Measurements from ENCODE around the gene TXNRD2.
"Not testable (repeated sequence)": the region's sequence is repeated elsewhere in the genome, so short reads cannot be mapped to it uniquely, and the experiment has no call there.

TXNRD2 gene

DNA sequence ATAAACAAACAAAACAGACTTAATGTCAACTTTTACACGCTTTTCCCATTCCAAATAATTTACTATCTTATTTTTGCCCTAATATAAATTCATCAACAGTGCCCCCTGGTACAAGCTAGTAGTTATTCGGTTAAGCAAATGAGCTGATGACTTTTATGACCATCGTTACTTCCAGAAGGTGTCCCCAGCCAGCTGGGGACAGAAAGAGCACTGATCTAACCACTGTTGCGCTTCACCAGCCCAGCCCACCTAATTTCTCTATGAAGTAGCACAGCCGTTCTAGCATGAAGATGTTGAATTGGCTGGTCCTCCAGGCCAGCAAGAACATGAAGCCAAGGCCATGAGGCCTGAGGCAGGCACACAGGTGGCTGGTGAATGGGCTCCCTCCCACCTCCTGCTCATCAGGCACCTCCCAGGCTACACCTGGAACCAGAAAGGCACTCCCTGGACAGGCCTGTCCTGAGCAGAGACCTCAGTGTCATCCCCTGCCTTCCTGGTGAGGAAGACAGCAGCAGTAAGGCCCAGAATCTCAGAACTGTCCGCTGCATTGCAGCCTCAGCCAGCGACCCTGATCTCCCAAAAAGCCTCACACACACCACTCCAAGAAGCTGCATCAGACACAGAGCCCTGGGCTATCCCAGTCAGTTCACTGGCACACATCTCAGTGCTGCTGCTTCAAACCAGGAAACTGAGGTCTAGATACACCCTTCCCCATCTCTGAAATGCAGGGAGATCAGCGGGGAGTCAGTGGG, 99.8 kb downstream of the TXNRD2 start:
- DNase-seq, result no peak

DNA sequence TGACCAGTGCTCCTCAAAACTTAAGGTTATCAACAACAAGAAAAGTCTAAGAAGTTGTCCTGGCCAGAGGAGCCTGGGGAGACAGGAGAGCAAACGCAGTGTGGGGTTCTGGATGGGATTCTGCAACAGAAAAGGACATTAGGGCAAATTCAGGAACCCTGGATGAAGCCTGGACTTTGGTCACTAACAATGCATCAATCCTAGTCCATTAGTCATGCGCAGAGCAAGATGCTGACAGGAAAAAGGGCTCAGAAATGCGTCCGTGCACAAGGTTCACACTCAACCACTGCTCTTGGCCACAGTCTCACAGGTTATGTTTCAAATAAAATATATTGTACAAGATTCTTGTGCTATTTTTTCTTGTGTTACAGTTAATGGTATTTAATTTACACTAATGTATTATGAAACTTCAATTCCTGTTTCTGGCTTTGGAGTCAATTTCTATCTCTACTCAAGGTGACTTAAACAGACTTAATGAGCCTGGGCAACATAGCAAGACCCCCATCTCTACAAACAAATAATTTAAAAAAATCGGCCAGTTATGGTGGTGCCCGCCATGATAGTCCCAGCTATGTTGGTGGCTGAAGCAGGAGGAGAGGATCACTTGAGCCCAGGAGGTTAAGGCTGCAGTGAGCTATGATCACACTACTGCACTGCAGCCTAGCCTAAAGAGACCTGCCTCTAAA, 100.5 kb downstream of the TXNRD2 start:
- no peak for DNase-seq

DNA sequence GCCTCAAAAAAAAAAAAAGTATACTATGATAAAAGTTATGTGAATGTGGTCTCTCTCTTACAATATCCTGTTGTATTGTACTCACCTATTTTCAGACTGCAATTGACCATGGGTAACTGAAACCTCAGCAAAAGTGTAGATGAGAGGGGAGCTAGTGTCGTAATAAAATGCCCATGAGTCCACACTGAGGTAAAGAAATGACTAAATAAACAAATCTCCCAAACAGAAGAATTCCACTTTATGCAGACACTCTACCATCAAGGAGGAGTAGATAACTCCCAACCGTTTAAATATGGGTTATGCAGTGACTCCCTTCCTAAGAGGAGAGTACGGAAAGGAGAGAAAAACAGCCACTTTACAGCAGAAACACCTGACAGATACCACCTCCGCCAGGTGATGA, 101.6 kb downstream of the TXNRD2 start:
- DNase-seq, result no peak

DNA sequence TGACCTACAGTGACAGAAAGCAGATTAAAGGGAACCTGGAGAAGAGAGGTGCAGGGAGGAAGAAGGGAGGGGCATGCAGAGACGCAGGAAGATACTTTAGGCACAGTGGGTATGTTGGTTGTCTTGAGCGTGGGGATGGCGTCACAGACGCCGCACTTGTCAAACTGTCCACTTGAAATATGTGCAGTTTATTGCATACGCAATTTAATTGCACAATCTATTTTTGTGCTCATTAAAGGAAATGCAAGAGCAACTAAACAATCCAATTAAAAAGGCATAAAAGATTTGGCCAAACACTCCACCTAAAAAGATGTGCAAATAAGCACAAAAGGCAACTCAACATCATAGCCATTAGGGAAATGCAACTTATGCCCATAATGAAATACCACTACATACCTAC, 103.7 kb downstream of the TXNRD2 start:
- no peak for DNase-seq

DNA sequence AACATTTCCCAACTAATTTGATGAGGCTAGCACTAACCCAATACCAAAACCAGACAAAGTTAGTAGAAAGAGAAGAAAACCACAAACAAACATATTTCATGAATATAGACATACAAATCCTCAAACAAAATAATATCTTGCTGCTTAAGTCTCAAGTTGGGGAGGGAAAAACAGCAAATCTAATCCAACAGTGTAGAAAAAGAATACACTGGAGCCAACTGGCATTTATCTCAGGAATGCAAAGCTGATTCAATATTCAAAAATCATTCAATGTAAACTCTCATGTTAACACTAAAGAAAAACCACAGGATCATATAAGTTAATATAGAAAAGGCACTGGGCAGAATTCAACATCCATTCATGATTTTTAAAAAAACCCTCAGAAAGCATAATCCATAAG, 105.1 kb downstream of the TXNRD2 start:
- no peak for DNase-seq

DNA sequence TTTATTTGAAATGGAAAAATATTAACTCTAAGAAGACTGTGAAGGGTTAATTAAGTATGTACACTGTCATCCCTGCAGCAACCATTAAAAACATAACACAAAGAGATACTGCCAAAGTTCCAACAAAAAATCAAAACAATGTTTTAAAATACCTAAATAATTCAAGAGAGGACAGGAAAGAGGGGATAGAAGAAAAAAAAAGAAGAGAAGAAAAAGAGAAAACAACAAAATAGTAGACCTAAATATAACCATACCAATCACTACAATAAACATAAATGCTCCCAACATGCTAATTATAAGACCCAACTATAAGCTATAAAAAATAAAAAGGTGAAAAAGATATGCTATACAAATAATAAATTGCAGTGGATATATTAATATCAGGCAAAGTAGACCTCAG, 107.0 kb downstream of the TXNRD2 start:
- DNase-seq, result no peak

DNA sequence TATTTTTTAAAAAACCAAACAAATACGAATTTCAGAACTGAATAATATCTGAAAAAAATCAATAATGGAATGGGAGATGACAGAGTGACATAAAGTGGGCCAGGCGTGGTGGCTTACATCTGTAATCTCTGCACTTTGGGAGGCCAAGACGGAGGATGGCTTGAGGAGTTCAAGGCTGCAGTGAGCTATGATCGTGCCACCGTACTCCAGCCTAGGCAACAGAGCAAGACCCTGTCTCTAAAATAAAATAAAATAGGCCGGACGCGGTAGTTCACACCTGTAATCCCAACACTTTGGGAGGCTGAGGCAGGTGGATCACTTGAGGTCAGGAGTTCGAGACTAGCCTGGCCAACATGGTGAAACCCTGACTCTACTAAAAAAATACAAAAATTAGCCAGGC, 108.3 kb downstream of the TXNRD2 start:
- DNase-seq, result not testable (repeated sequence)

DNA sequence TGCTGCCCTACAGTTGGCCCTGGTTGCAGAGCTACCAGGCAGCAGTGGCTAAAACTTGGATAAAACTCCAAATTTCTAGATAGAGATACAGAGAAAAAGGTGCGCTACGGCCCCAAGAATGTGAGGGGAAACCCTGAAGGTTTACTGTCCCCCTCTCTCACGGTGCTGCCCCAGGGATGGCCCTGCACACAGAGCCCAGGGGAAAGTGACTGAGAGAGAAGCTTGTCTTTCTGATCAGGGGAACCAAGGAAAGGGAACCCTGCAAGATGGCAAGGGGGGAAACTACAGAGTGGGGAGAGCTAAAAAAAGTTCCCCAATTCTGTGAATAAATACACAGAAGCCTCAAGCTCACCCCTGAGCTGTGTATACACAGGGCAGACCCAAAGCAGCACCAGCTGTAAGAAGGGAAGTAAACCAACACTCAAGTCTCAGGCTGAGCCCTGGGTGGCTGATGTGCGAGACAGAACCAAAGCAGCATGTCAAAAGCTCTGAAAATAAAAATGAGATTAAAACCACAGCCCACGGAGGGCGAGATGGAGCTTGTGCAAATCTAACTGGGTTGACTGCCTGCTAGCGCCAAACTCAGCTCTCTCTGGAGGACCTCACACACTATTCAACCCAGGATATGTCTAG, 109.0 kb downstream of the TXNRD2 start:
- no peak for DNase-seq

DNA sequence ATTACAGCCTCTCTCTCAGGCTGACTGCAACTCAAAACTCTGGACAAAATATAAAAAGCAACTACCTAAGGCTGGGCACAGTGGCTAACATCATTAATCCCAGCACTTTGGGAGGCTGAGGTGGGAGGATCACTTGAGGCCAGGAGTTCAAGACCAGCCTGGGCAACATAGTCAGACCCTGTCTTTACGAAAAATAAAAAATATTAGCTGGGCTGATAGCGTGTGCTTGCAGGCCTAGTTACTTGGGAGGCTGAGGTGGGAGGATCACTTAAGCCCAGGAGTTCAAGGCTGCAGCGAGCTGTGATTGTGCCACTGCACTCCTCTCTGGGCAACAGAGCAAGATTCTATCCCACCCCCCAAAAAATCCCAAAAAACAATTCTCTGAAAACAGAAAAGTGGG, 109.6 kb downstream of the TXNRD2 start:
- not testable (repeated sequence) for DNase-seq

DNA sequence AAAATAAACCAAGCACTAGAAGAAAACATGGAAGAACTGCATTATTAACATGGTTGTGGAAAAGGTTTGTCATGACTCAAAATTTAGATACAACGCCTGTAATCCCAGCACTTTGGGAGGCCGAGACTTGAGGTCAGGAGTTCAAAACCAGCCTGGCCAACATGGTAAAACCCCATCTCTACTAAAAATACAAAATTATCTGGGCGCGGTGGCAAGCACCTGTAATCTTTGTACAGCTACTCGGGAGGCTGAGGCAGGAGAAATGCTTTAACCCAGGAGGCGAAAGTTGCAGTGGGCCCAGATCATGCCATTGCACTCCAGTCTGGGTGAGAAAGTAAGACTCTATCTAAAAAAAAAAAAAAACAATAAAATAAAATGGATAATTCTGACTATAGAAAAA, 110.6 kb downstream of the TXNRD2 start:
- no peak for DNase-seq

DNA sequence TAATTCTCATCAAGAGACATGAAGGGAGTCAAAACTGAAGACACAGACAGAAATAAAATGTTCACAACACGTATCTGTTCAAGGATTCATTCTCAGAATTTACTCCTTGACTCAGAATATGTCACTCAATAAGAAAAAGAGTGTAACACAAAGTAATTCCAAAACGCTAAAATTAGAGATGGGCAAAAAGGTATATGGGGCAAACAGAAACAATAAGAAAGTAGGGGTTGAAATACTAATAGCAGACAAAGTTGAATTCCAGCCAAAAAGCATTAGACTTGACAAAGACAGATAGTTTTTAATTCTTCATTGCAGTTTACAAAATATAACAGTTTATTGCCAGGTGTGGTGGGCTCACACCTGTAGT, 113.6 kb downstream of the TXNRD2 start:
- DNase-seq, result no peak

DNA sequence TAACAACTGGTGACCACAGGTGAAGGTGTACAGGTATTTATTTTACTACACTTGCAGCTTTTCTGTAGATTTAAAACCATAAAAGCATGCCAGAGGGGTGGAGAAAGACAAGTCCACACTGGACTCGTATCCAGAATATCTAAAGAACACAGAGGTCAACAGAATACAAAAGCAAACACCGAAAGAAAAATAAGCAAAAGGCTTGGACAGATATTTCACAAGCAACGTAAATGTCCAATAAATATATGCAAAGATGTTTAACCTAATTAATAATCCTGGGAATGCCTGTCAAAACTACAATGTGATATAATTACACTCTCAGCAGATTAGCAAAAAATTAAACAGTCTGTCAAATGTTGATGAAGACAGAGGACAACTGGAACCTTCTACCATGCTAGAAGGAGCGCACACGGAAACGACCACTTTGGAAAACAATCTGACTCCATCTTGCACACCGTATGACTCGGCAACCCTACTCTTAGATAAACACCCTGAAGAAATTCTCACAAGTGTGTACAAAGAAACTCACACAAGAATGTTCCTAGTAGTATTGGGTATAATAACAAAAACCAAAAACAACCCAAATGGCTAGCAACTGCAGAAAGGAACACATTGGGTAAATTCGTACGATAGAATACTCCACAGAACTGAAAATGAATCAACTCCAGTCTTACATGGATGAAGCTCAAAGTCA, 114.1 kb downstream of the TXNRD2 start:
- DNase-seq, result no peak

DNA sequence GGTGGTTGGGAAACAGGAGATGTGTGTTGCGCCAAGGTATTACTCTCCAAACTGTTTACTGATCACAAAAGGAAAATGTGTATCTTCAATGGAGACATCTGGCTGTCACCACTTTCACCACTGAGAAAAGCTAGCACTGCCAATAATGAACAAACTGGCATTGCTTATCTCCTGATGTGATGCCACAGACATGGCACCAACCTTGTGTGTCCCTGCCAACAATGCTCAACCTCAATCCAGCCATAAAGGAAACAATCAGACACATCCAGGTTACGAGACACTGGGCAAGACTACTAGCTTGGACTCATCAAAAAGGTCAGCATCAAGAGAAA, 115.0 kb downstream of the TXNRD2 start:
- no peak for DNase-seq

DNA sequence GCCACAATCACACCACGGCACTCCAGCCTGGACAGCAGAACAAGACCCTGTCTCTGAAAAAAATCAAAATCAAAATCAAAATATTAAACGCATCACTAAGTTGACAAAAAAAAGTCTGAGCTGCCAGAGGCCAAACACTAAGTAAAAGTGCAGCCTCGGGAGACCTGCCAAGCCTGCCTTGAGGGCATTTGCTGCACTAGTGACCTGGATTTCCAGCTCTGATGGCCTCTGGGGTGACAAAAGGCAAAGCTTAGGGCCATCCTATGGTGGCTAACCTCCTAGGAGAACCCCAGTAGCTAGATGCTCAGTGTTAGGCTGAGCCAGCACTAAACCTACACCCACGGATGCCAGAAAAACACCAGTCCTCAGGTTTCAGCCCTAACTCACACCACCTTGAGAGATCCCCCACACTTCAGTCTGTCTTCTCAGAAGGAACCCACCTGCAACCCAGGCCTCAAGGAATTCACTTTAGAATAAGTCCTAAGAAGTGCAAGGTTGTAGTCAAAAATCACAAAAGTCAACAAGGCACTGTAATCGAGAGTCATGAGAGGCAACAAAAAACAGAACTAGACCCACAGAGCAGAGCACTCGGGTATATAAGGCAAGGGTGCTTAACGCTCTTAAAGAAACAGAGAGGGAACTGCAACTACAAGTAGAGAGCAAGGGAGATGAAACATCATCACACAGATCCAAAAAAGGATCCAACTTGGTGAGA, 115.6 kb downstream of the TXNRD2 start:
- no peak for DNase-seq

All from DMS153 (cell line).